OCI-LY3 (cell line): ENCODE measurements around the gene CNMD.

Experiments used
- CTCF ChIP-seq: fragments of 200-600, 300-600 bp; sonication (generic); IDR thresholded peaks from 2 replicates; pipeline ENCODE4 v1.5.1; 2014; ENCODE audit warnings: antibody characterized with exemption, low read length, low read depth
- EZH2phosphoT487 ChIP-seq: fragments of 200-600 bp; shearing (Covaris generic); IDR thresholded peaks from 2 replicates; pipeline ENCODE4 v1.6.1; 2018; ENCODE audit warnings: antibody characterized with exemption, mixed run types, low read depth

DNA sequence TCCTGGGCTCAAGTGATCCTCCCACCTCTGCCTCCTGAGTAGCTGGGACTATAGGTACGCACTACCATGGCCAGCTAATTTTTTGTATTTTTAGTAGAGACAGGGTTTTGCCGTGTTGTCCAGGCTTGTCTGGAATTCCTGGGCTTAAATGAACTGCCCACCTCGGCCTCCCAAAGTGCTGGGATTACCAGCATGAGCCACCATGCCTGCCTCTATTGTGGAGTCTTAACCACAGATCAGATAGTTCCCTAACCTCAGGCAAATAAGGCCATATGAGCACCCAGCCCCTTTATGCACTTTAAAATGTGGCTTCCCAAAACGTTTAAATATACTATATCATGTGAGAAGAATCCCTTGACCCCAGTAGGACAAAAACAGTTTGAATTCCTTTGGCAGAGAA is 16.4 kb downstream of the CNMD start:
- TF ChIP-seq CTCF (no peak), EZH2phosphoT487 (no peak)
